K562 (cell line): ENCODE results near the gene SLC40A1. TPM values are rescaled to one million over a fixed set of nuclear protein-coding genes. Genes with fewer than 3 reads are reported as not detected.

Experiments used
- ATF7 ChIP-seq: fragments of 450-650 bp; IDR thresholded peaks from 2 replicates; pipeline ENCODE4 v1.7.1; 2014; ENCODE audit warnings: mild to moderate bottlenecking, moderate library complexity
- CXXC5 ChIP-seq: fragments of 250-450 bp; sonication (Bioruptor Pico); IDR thresholded peaks from 2 replicates; pipeline ENCODE4 v1.8.0; 2022; ENCODE audit warnings: inconsistent platforms, mild to moderate bottlenecking, moderate library complexity
- L3MBTL2 ChIP-seq: fragments of 450-650 bp; IDR thresholded peaks from 2 replicates; pipeline ENCODE4 v1.6.1; 2016; ENCODE audit warnings: mild to moderate bottlenecking, moderate library complexity
- NR2C2 ChIP-seq, 2 experiments: fragments of 200-800 bp in 1 of 2; sonication (Bioruptor generic) in 1 of 2; sonication (generic) in 1 of 2; formaldehyde crosslinking in 1 of 2; IDR thresholded peaks; 2 replicates each; pipeline versions ENCODE4 v1.6.1 to v1.8.0; 2016 to 2022; ENCODE audit warnings: mild to moderate bottlenecking in 1 of 2, missing compliant biosample characterization in 1 of 2, missing genetic modification characterization in 1 of 2, missing genetic modification reagents in 1 of 2
- PRPF4 ChIP-seq: fragments of 200-400 bp; formaldehyde crosslinking; IDR thresholded peaks from one replicate; pipeline ENCODE4 v1.6.1; 2017; ENCODE audit warnings: low read length, low read depth, mild to moderate bottlenecking; ENCODE audit not compliant: insufficient read depth, poor library complexity, severe bottlenecking
- SAFB ChIP-seq: fragments of 200-400 bp; formaldehyde crosslinking; IDR thresholded peaks from 2 replicates; pipeline ENCODE4 v1.6.1; 2017; ENCODE audit warnings: low read depth, low read length, borderline replicate concordance
- SMAD1 ChIP-seq: fragments of 150-350 bp; IDR thresholded peaks from 2 replicates; pipeline ENCODE4 v1.6.1; 2014; ENCODE audit warnings: low read length, low read depth; ENCODE audit not compliant: partially characterized antibody
- TFAM ChIP-seq: fragments of 250-450 bp; sonication (Bioruptor Pico); conservative IDR thresholded peaks from 2 replicates; pipeline ENCODE4 v1.5.0; 2021; ENCODE audit warnings: mild to moderate bottlenecking, moderate library complexity
- ZBTB17 ChIP-seq: fragments of 450-650 bp; formaldehyde crosslinking; IDR thresholded peaks from 2 replicates; pipeline ENCODE4 v1.4.0; 2020; ENCODE audit warnings: mild to moderate bottlenecking
- ZNF239 ChIP-seq: fragments of 250-450 bp; sonication (Bioruptor Pico); IDR thresholded peaks from 2 replicates; pipeline ENCODE4 v1.4.0; 2020; ENCODE audit warnings: mild to moderate bottlenecking
- ZNF311 ChIP-seq: fragments of 250-450 bp; sonication (Bioruptor Pico); IDR thresholded peaks from 2 replicates; pipeline ENCODE4 v1.4.0; 2020; ENCODE audit warnings: mild to moderate bottlenecking, moderate library complexity
- polyA plus RNA-seq, 8 experiments: library from polyadenylated mRNA; depleted of rRNA in 4 of 8; stranded (reverse) in 5 of 8; unstranded in 3 of 8; fragments of >200 nt; fragmentation: Nextera tagmentation in 2 of 8; fragmentation: Illumina TruSeq in 1 of 8; extraction: Ambion mirVana in 2 of 8; extraction: Trizol in 1 of 8; gene quantifications; 2 replicates each; pipeline versions ENCODE4 v1.2.1 to v1.2.3, GENCODE V29; 2011 to 2014; ENCODE audit warnings: inconsistent platforms in 1 of 8, missing spikeins in 1 of 8
- total RNA-seq, 7 experiments: library from RNA; depleted of rRNA in 6 of 7; stranded (reverse); fragments of >200 nt in 6 of 7; fragmentation: Illumina TruSeq in 2 of 7; extraction: Trizol in 2 of 7; gene quantifications; 2 replicates each; pipeline versions ENCODE4 v1.2.1 to v1.2.3, GENCODE V29; 2011 to 2021; ENCODE audit warnings: low replicate concordance in 1 of 7
- TF ChIP-seq, protein P1 (sequence below), 2 experiments: fragments of 450-650 bp in 1 of 2; IDR thresholded peaks; 2 replicates each; pipeline ENCODE4 v1.6.1; 2011 to 2017; ENCODE audit warnings: low read depth in 2 of 2, antibody characterized with exemption in 1 of 2, borderline replicate concordance in 1 of 2, low read length in 1 of 2, mild to moderate bottlenecking in 1 of 2, mixed read lengths in 1 of 2; ENCODE audit not compliant: control insufficient read depth in 1 of 2
- TF ChIP-seq, protein P2 (sequence below): IDR thresholded peaks from 3 replicates; pipeline ENCODE4 v1.6.1; 2011; ENCODE audit warnings: borderline replicate concordance, mild to moderate bottlenecking, moderate library complexity; ENCODE audit not compliant: insufficient read length; ENCODE audit errors: extremely low read depth
- TF ChIP-seq, protein P3 (sequence below): conservative IDR thresholded peaks from 2 replicates; pipeline ENCODE4 v1.6.1; 2011; ENCODE audit warnings: low read depth, mild to moderate bottlenecking, low read length; ENCODE audit not compliant: control insufficient read depth

SLC40A1 gene
- total and polyA plus RNA-seq, 9 of the 15 experiments (the other 6 are each of a cell fraction or from before 2014, with no cell fraction given), result 42.2 to 95.9 (median 54.9) TPM

DNA sequence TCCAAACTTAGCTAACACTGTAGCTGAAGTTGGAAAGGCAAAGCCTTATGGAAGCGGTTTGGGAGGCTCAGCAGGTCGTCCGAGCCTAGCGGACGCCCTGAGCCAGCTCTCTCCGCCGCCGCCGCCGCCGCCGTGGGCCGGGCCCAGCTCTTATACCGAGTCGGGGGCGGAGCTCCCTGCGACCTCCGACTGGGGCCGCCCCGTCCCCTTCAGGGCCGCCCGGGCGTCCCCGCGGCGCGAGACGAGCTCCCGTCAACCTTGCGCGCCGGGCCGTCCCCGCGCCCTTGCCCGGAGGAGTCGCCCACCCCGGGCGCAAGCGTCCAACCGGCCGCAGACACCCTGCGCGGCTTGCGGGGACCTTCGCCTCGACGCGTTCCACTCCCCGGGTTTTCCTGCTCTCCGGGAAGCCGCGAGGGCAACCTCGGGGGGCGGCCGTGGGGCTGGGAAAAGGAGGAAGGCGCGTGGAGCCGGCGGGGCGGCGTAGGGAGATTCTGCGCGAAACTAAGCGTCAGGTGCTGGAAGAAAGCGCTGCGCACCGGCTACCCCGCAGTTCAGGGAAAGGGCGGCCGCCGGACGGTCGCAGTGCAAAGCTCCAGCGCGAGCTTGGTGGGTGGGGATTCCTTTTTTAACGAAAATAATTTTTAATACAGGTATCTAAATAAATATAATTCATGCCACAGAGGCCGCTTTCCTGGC, at the start of gene SLC40A1 (continued):
- TF ChIP-seq, protein P1, sequence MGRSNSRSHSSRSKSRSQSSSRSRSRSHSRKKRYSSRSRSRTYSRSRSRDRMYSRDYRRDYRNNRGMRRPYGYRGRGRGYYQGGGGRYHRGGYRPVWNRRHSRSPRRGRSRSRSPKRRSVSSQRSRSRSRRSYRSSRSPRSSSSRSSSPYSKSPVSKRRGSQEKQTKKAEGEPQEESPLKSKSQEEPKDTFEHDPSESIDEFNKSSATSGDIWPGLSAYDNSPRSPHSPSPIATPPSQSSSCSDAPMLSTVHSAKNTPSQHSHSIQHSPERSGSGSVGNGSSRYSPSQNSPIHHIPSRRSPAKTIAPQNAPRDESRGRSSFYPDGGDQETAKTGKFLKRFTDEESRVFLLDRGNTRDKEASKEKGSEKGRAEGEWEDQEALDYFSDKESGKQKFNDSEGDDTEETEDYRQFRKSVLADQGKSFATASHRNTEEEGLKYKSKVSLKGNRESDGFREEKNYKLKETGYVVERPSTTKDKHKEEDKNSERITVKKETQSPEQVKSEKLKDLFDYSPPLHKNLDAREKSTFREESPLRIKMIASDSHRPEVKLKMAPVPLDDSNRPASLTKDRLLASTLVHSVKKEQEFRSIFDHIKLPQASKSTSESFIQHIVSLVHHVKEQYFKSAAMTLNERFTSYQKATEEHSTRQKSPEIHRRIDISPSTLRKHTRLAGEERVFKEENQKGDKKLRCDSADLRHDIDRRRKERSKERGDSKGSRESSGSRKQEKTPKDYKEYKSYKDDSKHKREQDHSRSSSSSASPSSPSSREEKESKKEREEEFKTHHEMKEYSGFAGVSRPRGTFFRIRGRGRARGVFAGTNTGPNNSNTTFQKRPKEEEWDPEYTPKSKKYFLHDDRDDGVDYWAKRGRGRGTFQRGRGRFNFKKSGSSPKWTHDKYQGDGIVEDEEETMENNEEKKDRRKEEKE (IDR thresholded peaks at IDR 0.05; ENCODE audit: borderline replicate concordance in 1 of 2, control insufficient read depth in 1 of 2, low read depth in 2 of 2, low read length in 1 of 2), result no peak
- TF ChIP-seq PRPF4 (no peak), ATF7 (peak; percentile 50; the same call in 1 of the 2 replicates), L3MBTL2 (peak; percentile 53), SMAD1 (no peak), TFAM (CRISPR knock-in tag) (no peak), ZNF239 (CRISPR knock-in tag) (no peak), ZNF311 (CRISPR knock-in tag) (no peak), SAFB (peak; percentile 56), CXXC5 (peak; percentile 84), NR2C2 (CRISPR knock-in tag; IDR thresholded peaks at IDR 0.05) (no peak), NR2C2 (tag; IDR thresholded peaks at IDR 0.05) (peak; percentile 79), ZBTB17 (CRISPR knock-in tag) (no peak)
- TF ChIP-seq, protein P2, sequence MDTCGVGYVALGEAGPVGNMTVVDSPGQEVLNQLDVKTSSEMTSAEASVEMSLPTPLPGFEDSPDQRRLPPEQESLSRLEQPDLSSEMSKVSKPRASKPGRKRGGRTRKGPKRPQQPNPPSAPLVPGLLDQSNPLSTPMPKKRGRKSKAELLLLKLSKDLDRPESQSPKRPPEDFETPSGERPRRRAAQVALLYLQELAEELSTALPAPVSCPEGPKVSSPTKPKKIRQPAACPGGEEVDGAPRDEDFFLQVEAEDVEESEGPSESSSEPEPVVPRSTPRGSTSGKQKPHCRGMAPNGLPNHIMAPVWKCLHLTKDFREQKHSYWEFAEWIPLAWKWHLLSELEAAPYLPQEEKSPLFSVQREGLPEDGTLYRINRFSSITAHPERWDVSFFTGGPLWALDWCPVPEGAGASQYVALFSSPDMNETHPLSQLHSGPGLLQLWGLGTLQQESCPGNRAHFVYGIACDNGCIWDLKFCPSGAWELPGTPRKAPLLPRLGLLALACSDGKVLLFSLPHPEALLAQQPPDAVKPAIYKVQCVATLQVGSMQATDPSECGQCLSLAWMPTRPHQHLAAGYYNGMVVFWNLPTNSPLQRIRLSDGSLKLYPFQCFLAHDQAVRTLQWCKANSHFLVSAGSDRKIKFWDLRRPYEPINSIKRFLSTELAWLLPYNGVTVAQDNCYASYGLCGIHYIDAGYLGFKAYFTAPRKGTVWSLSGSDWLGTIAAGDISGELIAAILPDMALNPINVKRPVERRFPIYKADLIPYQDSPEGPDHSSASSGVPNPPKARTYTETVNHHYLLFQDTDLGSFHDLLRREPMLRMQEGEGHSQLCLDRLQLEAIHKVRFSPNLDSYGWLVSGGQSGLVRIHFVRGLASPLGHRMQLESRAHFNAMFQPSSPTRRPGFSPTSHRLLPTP, result no peak
- TF ChIP-seq, protein P3, sequence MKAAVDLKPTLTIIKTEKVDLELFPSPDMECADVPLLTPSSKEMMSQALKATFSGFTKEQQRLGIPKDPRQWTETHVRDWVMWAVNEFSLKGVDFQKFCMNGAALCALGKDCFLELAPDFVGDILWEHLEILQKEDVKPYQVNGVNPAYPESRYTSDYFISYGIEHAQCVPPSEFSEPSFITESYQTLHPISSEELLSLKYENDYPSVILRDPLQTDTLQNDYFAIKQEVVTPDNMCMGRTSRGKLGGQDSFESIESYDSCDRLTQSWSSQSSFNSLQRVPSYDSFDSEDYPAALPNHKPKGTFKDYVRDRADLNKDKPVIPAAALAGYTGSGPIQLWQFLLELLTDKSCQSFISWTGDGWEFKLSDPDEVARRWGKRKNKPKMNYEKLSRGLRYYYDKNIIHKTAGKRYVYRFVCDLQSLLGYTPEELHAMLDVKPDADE, result peak; percentile 59; the same call in 1 of the 2 replicates
